Motor neuron (in vitro differentiated cells): ENCODE data around the gene HOXB4. TPM values are rescaled to one million over a fixed set of nuclear protein-coding genes. Genes with fewer than 3 reads are reported as not detected.
A peak's percentile ranks its signal among the peaks of the same experiment; 100 is the strongest.

ENCODE experiments used
- ATAC-seq, 8 experiments: fragments of 200-7000 bp; cut with Tn5 transposase; replicated peaks in 6 of 8; 2 replicates each; pipeline ENCODE4 v1.8.0; 2021; ENCODE audit warnings: mild to moderate bottlenecking in 8 of 8, moderate library complexity in 8 of 8
- H3K27ac ChIP-seq, 2 donors: fragments of 250-450 bp; sonication (Bioruptor Pico); 2 replicates each; pipeline ENCODE4 v1.9.0; 2021; ENCODE audit warnings: antibody characterized with exemption in 2 of 2, mild to moderate bottlenecking in 2 of 2, moderate library complexity in 1 of 2
- H3K4me1 ChIP-seq, 2 donors: fragments of 250-450 bp; sonication (Bioruptor Pico); replicated peaks in 1 of 2; 2 replicates each; pipeline ENCODE4 v1.6.1; 2021; ENCODE audit warnings: antibody characterized with exemption in 2 of 2, mild to moderate bottlenecking in 2 of 2, moderate library complexity in 1 of 2
- H3K4me3 ChIP-seq, 5 donors: fragments of 250-450 bp; sonication (Bioruptor Pico); 2 replicates each; pipeline ENCODE4 v1.9.0; 2021; ENCODE audit warnings: antibody characterized with exemption in 5 of 5, mild to moderate bottlenecking in 5 of 5, moderate library complexity in 4 of 5
- WGBS, 10 experiments: fragments of 450-650 bp; shearing (Covaris generic); methylation state at CpG; one replicate each; pipeline ENCODE4 v1.0.0; 2022; 5-methylcytosine and 5-hydroxymethylcytosine counted together
- in situ Hi-C, 9 experiments: fragments of 400-800 bp; cut with MboI; loops; one replicate each; pipeline ENCODE4 v1.15.0; 2021; ENCODE audit warnings: low sequenced_read_pairs in 9 of 9, low pct_unique_long_range_greater_than_20kb in 2 of 9; ENCODE audit not compliant: unreplicated experiment in 9 of 9
- total RNA-seq, 8 experiments: library from RNA; unstranded; fragments of 300-600 nt; gene quantifications; 2 replicates each; pipeline versions ENCODE4 v1.2.3 to v1.2.4, GENCODE V29; 2022

The HOXB4 gene
- total RNA-seq, 8 experiments from 2014 or later: 8.8 to 32.0 (median 14.1) TPM

DNA sequence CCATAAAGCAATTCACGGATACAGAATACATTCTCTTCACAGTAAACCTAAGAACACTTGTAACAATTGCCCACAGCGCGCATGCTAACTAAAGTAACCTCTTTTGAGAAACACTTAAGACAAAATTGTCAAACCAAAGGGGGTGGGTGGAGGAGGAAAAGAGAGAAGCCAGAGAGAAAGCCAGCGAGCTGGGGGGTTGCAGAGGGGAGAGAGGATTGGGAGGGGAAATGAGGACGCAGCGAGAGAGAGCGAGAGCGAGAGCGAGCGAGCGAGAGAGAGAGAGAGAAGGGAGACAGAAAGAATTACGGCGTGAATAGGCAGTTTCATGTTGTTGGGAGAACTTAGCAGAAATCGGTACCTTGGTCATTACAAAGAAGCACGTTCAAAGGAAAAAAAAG, 34.3 kb upstream of the HOXB4 start:
- in situ Hi-C loops: no loop called here
- Histone ChIP-seq H3K4me3 (peak overlapping the region; percentile 59 to 89 (median 80)), H3K27ac (peak overlapping the region; percentile 92 to 97), H3K4me1 (peaks cover 21 to 38% of the 10 kb centered on the region in 2 donors)
- 0 to 17% (median 0%) methylated on average over 1 to 5 of the region's 15 CpGs; no CpG with 5 or more reads in 5 of the 10 experiments for WGBS, 10 experiments
- peak in 1 of 8 experiments; percentile 2 for ATAC-seq

DNA sequence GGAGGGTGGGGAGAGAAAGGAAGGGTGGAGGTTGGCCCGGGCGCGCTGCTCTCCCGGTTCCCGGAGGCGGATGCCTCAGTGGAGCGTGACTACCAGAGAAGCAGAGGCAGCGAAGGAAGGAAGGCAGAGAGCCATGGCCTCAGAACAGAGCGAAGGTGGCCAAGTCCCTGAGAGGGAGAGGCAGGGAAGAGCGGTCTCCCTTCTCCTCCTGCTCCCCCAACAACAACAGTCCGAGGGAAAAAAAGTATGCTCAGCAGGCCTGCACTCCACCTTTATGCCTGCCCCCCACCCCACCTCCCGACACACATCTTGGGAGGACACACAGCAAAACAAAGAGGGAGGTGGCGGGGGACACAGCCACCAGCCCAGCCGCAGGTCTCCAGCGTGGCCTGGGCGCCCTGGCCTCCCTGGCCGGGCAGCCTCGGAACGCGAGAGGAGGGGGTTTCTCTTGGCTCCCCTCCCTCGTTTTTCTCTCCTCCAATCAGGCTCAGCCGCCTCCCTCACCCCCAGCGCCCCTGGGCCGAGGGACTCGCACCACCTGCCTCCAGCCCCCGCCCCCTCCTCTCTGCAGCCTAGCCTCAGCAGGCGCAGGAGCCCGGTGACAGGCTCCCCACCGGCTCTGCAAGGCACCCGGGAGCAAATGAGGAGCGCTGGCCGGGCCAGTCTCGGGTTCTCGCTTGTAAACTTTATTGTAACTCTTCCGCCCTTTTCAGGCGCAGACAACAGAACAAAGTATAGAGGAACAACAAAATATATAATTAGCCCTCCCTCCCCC, 33.7 kb upstream of the HOXB4 start:
- H3K27ac ChIP-seq: peak overlapping the region; percentile 92 to 97
- in situ Hi-C loops: no loop called here
- peak; percentile 5 to 75 (median 73) for ATAC-seq
- H3K4me1 ChIP-seq: peaks cover 18 to 34% of the 10 kb centered on the region in 2 donors
- 0 to 38% (median 9%) methylated on average over 1 to 11 of the region's 36 CpGs; no CpG with 5 or more reads in 6 of the 10 experiments for whole genome bisulfite sequencing, 10 experiments
- peak overlapping the region; percentile 59 to 89 (median 80) for H3K4me3 ChIP-seq

DNA sequence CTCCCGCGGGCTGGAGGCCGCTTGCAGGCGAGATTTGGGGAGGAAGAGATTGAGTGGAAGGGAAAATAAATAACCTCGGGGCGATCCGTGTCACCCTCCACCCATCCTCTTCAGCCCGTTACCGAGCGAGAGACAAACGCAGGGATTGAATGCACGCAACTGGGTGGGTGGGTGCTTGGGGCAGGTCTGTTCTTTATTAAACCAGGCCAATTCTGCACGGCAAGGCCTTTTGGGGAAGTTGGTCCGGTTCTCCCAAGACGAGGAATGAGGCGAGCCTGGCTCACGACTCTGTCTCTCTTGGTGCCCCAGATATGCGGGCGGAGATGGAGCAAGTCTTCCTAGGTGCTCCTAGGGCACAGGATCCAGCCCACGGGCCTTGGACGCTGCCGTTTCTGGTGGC, 33.1 kb upstream of the HOXB4 start:
- in situ Hi-C loops: no loop called here
- peak in 6 of 8 experiments; percentile 1 to 16 (median 3) for ATAC-seq
- H3K4me3 ChIP-seq: peak overlapping the region; percentile 59 to 89 (median 80)

DNA sequence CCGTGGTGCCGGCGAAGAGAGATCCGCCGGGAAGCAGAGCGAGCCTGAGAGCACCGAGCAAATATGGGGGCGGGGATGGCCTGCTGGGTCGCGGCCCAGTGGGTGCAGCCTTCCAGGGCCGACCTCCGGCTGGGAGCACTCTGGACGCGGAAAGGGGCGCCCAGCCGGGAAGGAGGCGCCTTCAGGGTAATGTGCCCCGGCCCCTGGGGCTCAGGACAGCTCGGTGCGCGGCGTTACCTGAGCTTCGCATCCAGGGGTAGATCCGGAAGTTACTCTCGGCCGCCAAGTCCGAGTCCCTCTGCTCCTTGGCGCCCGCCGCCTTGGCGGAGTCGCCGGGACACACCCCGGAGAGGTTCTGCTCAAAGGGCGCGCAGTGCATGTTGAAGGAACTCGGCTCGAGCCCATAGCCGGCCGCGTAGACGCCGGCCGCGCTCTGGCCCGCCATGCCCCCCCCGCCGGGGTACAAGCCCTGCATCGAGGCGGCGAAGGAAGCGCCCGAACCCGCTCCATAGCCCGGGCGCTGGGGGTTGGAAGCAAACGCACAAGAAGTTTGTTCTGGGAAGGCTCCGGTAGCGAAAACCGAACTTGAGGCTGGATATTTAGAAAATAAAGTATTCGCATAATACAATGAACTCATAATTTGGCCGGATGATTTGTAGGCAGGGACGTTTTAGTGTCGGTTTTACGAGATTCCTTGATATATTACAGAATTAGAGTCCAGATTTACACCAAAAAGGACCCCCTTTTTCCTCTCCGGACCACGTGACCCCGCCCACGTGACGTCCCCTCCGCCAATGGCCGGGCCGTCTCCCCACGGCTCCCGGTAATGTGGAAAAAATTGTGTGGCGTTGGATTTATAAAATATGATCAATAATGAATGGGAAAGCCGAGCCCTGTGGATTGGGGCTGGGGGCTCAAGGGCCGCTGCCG, 32.4 kb upstream of the HOXB4 start, which contains the start of gene HOXB7:
Gene HOXB7 (minus strand): TSS at position 736 of the 930 bp plus-strand sequence. CDS start 99 bp downstream, at position 637.
- in situ Hi-C loops: no loop called here
- Histone ChIP-seq H3K27ac (peak within 1 kb of the TSS; percentile 92 to 97), H3K4me1 (peaks cover 15 to 31% of the 10 kb centered on the region in 2 donors), H3K4me3 (peak within 1 kb of the TSS; percentile 59 to 89 (median 80))
- peak; percentile 11 to 65 (median 32) for ATAC-seq
- 0 to 2% (median 0%) methylated on average over 1 to 31 of the region's 79 CpGs; no CpG with 5 or more reads in 1 of the 10 experiments for WGBS, 10 experiments

More for the DNA sequence above, 33.1 kb upstream of the HOXB4 start:
- H3K27ac ChIP-seq: peak overlapping the region; percentile 92 to 97
- 0 to 42% (median 0%) methylated on average over 1 to 5 of the region's 22 CpGs; no CpG with 5 or more reads in 5 of the 10 experiments for whole genome bisulfite sequencing, 10 experiments
- H3K4me1 ChIP-seq: peaks cover 15 to 31% of the 10 kb centered on the region in 2 donors

DNA sequence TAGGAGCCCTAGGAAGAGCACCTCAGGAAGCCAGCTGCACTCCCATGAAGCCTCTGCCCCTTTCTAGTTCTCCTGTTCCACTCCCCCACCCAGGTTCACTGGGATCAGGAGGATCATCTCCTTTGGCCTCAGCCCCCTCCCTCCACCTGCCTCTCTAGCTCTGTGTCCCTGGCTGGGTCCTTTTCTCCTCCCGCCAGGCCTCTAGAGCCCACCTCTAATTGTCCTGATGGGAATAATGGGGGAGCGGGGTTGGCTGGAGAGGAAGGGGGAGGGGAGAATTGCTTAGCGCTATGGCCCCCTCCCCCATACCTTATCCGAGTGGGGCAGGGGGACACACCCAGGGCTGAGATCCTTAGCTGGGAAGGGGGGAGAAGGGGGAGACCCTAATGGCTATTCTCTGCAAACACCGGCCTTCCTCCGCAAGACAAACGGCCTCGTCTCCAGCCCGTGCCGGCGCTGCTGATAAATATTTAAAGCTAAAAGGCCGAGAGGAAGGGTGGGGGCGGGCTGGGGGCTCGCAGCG, 31.7 kb upstream of the HOXB4 start:
- H3K27ac ChIP-seq: peak overlapping the region; percentile 92 to 97
- 60% methylated on average over 1 of the region's 15 CpGs; no CpG with 5 or more reads in 9 of the 10 experiments for WGBS, 10 experiments
- H3K4me1 ChIP-seq: peaks cover 15 to 36% of the 10 kb centered on the region in 2 donors
- peak in 6 of 8 experiments; percentile 1 to 31 (median 14) for ATAC-seq
- peak overlapping the region; percentile 59 to 89 (median 80) for H3K4me3 ChIP-seq
- in situ Hi-C loops: no loop called here

DNA sequence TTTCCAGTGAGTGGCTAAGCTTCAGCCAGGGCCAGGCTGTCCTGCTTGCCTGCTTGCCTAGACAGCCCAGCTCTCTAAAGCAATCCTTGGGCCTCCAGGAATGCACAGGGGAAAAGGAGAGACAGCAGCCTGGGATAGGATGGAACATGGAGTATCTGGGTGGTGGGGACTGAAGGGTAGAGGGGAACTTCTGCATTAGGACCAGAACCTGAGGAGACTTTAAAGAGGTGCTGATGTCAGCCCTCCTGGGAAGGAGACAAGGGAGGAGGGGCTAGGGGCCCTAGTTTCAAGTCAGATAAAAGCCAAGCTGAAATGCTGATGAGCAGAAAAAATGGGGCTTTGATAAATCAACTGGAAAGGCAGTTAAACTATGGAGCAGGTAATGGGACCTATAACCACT, 30.9 kb upstream of the HOXB4 start:
- Histone ChIP-seq H3K4me1 (peaks cover 20 to 44% of the 10 kb centered on the region in 2 donors), H3K27ac (peak overlapping the region in 1 of 2 donors; percentile 97), H3K4me3 (peak overlapping the region; percentile 59 to 89 (median 80))
- in situ Hi-C loops: no loop called here
- peak in 1 of 8 experiments; percentile 0 for ATAC-seq

DNA sequence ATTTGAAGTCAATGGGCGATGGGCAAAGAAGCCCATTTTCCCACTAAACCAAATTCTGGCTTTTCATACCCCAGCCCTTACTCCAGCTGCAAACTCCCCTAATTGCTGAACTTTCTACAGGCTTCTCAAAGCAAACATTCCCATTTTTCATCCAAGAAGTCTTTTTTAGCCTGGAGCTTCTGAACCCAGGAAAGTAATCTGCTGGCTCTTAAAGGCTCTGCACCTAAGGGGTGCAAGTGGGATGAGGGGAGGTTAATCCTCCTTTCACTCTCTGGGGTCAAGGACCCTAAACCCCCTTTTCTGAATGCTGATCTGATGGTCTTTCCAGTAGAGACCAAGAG, 30.3 kb upstream of the HOXB4 start:
- Histone ChIP-seq H3K4me1 (peaks cover 26 to 49% of the 10 kb centered on the region in 2 donors), H3K4me3 (peak overlapping the region in 3 of 5 donors; percentile 69 to 89 (median 80)), H3K27ac (peak overlapping the region in 1 of 2 donors; percentile 97)
- in situ Hi-C loops: no loop called here
- 60 to 100% (median 100%) methylated on average over 1 of the region's 1 CpG; no CpG with 5 or more reads in 4 of the 10 experiments for WGBS, 10 experiments
- no peak for ATAC-seq

DNA sequence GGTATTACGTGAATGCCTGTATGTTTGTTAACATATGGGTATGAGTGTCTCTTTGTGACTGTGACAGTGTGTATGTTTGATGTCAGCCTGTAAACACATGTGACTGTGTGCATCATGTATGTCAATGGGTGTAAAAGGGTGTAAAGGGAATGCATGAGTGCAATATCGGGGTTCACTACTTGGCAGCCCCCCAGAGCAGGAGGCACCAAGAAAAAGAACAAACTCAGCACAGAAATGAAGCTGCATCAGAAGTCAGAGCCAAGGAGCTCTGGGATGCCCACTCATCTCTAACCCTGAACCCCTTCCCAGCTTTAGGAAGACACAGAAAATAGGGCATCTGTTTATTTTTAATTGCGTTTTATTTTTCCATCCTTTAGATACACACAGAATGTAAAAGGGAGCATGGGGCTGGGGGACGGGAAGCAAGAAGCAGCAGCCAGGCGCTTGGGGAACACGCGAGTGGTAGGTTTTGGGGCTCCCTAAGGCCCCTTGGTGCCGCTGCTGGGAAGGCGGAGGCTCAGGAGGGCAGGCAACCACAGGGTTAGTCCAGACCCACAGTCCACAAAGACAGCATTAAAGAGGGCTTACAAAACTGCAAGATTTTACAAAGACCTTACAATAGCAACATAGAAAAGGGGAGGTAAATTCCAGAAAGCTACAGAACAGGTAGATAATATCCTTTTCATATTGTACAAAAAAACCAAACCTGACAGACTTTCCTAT, 28.9 kb upstream of the HOXB4 start:
- no peak for ATAC-seq
- Histone ChIP-seq H3K4me1 (peaks cover 36 to 62% of the 10 kb centered on the region in 2 donors), H3K4me3 (no peak overlapping the region), H3K27ac (no peak overlapping the region)
- whole genome bisulfite sequencing, 10 experiments: 79 to 100% (median 86%) methylated on average over 1 to 7 of the region's 9 CpGs
- in situ Hi-C loops: no loop called here

DNA sequence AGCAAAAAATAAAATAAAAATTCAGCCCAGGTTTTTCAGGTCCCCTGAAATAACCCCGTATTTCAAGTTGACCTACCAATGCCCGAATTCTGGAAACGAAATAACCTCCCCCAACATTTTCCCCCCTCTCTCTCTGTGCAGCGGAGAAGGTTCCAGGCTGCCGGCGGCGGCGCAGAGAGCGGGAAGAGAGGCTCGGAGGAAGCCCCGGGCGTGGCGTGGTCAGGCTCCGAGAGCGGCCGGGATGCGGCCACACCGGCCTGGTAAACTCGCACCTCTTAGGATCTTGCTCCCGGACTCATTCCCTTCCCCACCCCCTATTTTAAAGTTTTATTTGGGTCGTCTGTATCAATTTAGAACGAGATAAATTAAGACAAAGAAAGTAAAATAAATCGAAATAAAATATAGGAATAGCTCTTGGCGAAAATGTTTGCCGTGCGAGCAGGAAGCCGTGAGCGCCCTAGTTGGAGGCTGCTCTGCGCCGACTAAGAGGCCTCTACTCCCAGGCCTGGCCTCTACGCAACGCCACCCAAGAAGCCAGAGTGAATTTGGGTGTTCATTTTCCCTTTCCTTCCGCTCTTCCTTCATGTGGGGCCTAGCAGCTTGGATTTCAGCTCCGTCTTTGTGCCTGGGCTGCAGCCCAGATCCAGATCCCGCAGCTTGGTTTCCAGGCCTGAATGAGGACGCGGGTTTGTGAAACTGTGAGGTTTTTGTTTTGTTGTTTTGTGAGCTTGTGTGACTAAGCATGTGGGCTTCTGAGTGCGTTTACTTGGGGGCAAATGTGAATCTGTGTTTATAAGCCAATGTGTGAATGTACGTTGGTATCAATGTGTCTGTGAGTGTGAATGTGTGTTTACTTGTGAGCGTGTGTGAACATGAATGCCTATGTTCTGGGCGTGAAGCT, 28.1 kb upstream of the HOXB4 start:
- Histone ChIP-seq H3K4me3 (no peak overlapping the region), H3K27ac (peak overlapping the region in 1 of 2 donors; percentile 30), H3K4me1 (peaks cover 44 to 70% of the 10 kb centered on the region in 2 donors)
- 36 to 81% (median 59%) methylated on average over 5 to 23 of the region's 41 CpGs for whole genome bisulfite sequencing, 10 experiments
- in situ Hi-C loops: no loop called here
- no peak for ATAC-seq

DNA sequence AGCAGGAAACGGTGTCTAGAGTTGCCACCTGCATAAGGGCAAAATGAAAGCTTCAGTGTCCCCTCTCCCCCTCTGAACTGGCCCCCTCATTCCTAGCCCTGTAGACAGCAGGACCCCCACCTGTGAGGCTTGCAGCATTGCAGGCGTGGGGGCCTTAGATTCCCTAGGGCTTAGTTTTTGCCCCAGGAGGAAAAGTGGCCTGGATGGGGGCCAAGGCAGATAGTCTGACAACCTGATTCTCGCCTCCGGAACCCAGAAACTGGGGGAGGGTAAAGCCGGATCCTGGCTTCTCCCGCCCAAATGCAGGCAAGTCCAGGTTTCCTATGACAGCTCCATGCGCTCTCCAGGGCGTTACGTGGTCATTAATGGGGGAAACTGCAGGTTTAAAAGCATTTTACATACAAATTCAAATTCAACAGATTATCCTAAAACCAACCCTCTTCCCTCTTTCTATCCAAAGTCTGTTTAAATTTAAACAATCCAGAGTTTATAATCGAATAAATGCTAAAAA, 27.3 kb upstream of the HOXB4 start:
- WGBS, 10 experiments: 5 to 87% (median 62%) methylated on average over 1 to 8 of the region's 10 CpGs; no CpG with 5 or more reads in 1 of the 10 experiments
- Histone ChIP-seq H3K27ac (peak overlapping the region in 1 of 2 donors; percentile 21), H3K4me1 (peaks cover 52 to 78% of the 10 kb centered on the region in 2 donors), H3K4me3 (no peak overlapping the region)
- in situ Hi-C loops: no loop called here
- no peak for ATAC-seq

DNA sequence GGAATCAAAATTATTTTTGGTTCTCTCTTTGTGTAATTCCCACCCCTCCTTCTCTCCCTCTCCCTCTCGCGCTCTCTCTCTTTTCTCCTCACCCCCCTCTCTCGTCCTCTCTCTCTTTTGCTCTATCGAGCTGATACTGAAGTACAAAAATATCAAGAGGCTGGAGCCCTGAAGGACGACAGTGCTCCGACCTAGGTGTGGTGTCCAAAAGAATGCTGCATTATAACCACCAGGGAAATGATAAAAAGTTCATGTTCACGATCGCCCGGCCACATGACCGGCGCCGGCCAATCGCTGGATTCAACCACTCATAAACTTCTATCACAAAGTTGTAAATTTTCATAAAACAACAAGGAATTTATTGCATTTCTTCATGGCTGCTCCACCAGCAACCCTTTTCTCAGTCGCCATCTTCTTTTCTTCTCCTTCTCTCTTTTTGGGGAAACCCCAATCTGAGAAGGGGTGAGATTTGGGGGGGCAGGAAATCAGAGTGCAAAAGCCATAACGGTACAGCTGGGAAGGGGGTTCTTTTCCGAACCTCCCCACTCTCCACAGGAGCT, 26.7 kb upstream of the HOXB4 start, which contains the start of gene HOXB6:
Gene HOXB6 (minus strand): TSS at position 217 of the 560 bp plus-strand sequence. CDS start 6,836 bp downstream, outside the sequence.
- Histone ChIP-seq H3K4me3 (peak within 1 kb of the TSS; percentile 7 to 87 (median 40)), H3K4me1 (peaks cover 57 to 84% of the 10 kb centered on the region in 2 donors), H3K27ac (peak within 1 kb of the TSS in 1 of 2 donors; percentile 68)
- WGBS, 10 experiments: 1 to 96% (median 60%) methylated on average over 1 to 13 of the region's 16 CpGs; no CpG with 5 or more reads in 1 of the 10 experiments
- in situ Hi-C loops: no loop called here
- peak in 3 of 8 experiments; percentile 27 to 51 (median 45) for ATAC-seq
